Gastrocnemius medialis (tissue), 4 donors: ENCODE measurements around the gene TNFAIP8.

Experiments used
- CTCF ChIP-seq, 5 experiments: fragments of 450-650 bp in 3 of 5; fragments of 200-600 bp in 2 of 5; sonication (generic) in 2 of 5; IDR thresholded peaks in 4 of 5; conservative IDR thresholded peaks in 1 of 5; 1 replicate in 4 of 5; 2 replicates in 1 of 5; pipeline ENCODE4 v1.5.1; 2016 to 2019; ENCODE audit warnings: antibody characterized with exemption in 5 of 5, mild to moderate bottlenecking in 3 of 5, moderate library complexity in 3 of 5
- POLR2A ChIP-seq, 2 donors: fragments of 450-650 bp; IDR thresholded peaks; one replicate each; pipeline ENCODE4 v1.6.1; 2017; ENCODE audit warnings: antibody characterized with exemption in 2 of 2, mild to moderate bottlenecking in 2 of 2, moderate library complexity in 2 of 2

GRCh38 chr5:119358901-119359603, 3.2 kb downstream of the TNFAIP8 start:
- TF ChIP-seq CTCF (IDR thresholded peaks at IDR 0.05 in 4 of 5, conservative IDR thresholded peaks at IDR 0.05 in 1 of 5) (no peak), POLR2A (IDR thresholded peaks at IDR 0.05) (no peak)
